Astrocyte (in vitro differentiated cells and primary cell): ENCODE results near the gene MED13L.

Source experiments
- EZH2 ChIP-seq: IDR thresholded peaks from 2 replicates; pipeline ENCODE4 v1.6.1; 2012; ENCODE audit warnings: mild to moderate bottlenecking, low read length, inconsistent platforms; ENCODE audit not compliant: insufficient read depth
- TF ChIP-seq, protein P1 (sequence below): IDR thresholded peaks from 2 replicates; pipeline ENCODE4 v1.5.1; 2011; ENCODE audit warnings: low read depth, mild to moderate bottlenecking, inconsistent platforms, low read length, moderate library complexity; ENCODE audit not compliant: insufficient read depth

DNA sequence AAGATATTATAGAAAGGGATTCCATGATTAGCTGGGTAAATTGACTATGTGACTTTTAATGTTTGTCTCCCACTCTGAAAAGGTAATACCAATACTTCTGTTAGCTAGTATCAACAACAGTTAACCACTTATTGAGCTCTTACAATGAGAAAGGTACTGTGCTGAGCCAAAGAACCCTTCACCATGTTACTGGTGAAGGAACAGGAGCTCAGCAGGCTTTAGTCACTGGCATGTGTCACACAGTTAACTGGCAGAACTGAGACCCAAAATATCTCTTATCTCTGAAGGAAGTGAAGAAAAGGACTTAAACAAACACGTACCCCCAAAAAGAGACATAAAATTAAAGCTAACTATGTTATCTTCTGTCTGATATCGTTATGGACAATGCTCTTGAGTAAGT, 170.6 kb downstream of the MED13L start:
- no peak for TF ChIP-seq EZH2
- TF ChIP-seq, protein P1, sequence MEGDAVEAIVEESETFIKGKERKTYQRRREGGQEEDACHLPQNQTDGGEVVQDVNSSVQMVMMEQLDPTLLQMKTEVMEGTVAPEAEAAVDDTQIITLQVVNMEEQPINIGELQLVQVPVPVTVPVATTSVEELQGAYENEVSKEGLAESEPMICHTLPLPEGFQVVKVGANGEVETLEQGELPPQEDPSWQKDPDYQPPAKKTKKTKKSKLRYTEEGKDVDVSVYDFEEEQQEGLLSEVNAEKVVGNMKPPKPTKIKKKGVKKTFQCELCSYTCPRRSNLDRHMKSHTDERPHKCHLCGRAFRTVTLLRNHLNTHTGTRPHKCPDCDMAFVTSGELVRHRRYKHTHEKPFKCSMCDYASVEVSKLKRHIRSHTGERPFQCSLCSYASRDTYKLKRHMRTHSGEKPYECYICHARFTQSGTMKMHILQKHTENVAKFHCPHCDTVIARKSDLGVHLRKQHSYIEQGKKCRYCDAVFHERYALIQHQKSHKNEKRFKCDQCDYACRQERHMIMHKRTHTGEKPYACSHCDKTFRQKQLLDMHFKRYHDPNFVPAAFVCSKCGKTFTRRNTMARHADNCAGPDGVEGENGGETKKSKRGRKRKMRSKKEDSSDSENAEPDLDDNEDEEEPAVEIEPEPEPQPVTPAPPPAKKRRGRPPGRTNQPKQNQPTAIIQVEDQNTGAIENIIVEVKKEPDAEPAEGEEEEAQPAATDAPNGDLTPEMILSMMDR, result no peak
